ENCODE measurements around the gene TPST2.

GRCh38 chr22:26567610-26568009 is 22.3 kb downstream of the TPST2 start:
- no peak for TF ChIP-seq EZH2 (IDR thresholded peaks at IDR 0.05)
- no peak for TF ChIP-seq TCF7L2 (IDR thresholded peaks at IDR 0.05; ENCODE audit: borderline replicate concordance, extremely low read depth, insufficient read depth, insufficient read length)
- TF ChIP-seq POLR2AphosphoS5 (IDR thresholded peaks at IDR 0.05; ENCODE audit: low read depth, low read length), result no peak
- TF ChIP-seq, protein P1, sequence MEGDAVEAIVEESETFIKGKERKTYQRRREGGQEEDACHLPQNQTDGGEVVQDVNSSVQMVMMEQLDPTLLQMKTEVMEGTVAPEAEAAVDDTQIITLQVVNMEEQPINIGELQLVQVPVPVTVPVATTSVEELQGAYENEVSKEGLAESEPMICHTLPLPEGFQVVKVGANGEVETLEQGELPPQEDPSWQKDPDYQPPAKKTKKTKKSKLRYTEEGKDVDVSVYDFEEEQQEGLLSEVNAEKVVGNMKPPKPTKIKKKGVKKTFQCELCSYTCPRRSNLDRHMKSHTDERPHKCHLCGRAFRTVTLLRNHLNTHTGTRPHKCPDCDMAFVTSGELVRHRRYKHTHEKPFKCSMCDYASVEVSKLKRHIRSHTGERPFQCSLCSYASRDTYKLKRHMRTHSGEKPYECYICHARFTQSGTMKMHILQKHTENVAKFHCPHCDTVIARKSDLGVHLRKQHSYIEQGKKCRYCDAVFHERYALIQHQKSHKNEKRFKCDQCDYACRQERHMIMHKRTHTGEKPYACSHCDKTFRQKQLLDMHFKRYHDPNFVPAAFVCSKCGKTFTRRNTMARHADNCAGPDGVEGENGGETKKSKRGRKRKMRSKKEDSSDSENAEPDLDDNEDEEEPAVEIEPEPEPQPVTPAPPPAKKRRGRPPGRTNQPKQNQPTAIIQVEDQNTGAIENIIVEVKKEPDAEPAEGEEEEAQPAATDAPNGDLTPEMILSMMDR (IDR thresholded peaks at IDR 0.05 in 2 of 3, conservative IDR thresholded peaks at IDR 0.05 in 1 of 3; ENCODE audit: borderline replicate concordance in 1 of 3, insufficient read depth in 1 of 3, low read depth in 2 of 3, low read length in 2 of 3), result no peak
- TF ChIP-seq POLR2A (IDR thresholded peaks at IDR 0.05; ENCODE audit: borderline replicate concordance, extremely low read depth, insufficient read depth, insufficient read length), result no peak
- TF ChIP-seq EZH2phosphoT487 (IDR thresholded peaks at IDR 0.05; ENCODE audit: borderline replicate concordance), result no peak
- TF ChIP-seq CEBPB (IDR thresholded peaks at IDR 0.05; ENCODE audit: low read depth), result no peak
- TF ChIP-seq ZFX (IDR thresholded peaks at IDR 0.05), result no peak

Data from HCT116 (cell line).